Left kidney (tissue), 2 donors: ENCODE measurements around the gene SUPT3H. TPM values are rescaled to one million over a fixed set of nuclear protein-coding genes. Genes with fewer than 3 reads are reported as not detected.

Source experiments
- DNase-seq: peaks from one replicate; pipeline ENCODE4 v3.0.0-alpha.2; 2013
- polyA plus RNA-seq: library from polyadenylated mRNA; unstranded; fragments of 120-200 nt; gene quantifications from one replicate; pipeline ENCODE4 v1.2.1, GENCODE V29; 2013; ENCODE audit not compliant: insufficient read length

Gene SUPT3H
- polyA plus RNA-seq, 1 donor = 23.4 TPM

DNA sequence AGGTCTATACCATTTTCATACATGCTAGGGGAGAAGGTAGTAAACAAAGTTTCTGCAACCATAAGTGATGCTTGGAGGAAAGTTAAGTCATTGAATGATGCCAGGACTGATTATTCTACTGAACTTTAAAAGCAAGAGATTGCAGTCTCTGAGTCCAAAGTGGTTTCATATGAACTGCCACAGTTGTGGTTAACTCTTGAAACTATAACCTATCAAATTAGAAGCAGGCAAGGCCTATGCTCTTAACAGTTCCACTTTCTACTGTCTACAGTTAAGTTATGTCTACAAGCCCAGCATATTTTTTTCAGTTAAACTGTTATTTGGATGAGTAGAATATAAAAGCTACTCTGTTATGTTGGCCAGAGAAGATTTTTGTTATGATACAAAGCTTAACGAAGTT lies 376.1 kb downstream of the SUPT3H start:
- DNase-seq = no peak

DNA sequence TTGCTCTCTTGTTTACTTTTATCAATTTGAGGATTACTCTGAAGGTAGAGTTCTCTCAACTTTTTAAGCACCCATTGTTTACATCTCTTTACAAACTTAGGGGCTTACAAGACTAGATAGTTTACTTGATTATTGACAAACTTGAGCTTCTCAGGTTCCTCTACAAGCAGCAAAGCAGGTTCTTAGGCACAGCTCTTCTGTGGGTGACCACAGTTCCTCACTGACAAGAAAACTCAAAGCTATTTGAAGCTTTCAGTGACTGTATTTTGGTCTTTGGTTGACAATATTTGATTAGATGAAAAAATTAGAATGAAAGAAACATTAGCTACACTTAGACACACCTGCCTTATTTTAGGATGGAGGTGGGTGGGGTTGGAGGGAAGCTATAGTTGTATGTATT lies 376.9 kb downstream of the SUPT3H start:
- no peak for DNase-seq

- no peak for DNase-seq
Measured at GRCh38 chr6:44999066-44999465, 378.7 kb downstream of the SUPT3H start.

DNA sequence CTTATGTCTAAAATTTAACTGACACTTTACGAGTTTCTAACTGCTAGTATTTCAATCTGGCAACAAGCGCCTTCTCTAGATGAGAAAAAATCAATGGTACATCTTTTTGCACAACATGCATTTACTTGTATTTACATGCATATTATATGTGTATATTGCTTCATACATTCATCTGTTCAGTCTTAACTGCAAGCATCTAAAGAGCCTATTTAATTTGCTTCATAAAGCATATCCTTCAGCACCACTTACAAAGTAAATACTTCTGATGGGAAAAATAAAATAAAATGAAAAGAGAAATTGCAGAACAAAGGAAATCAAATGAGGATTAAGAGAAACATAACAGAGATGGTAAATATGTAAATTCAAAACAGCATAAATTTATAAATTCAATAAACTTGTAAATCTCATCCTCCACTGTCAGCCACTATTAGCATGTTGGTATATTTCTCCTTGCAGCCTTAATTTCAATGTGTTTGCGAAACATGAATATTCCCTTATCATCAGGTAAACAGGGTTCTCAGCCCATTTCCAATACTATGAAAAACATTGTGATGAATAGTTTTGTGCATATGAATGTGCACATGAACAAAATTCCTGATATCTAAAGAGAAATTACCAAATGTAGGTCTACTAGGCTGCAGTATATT lies 382.1 kb downstream of the SUPT3H start:
- no peak for DNase-seq

DNA sequence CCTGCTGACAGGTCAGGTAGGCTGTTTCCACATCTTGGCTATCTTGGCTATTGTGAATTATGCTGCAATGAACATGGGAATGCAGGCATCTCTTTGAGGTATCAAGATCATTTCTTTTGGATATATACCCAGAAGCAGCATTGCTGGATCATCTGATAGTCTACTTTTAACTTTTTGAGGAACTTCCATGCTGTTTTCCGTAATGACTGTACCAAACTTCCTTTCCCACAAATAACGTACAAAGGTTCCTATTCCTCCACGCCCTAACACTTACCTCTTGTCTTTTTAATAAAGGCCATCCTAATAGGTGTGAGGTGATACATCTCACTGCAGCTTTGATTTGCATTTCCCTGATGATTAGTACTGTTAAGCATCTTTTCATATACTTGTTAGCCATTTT lies 388.3 kb downstream of the SUPT3H start:
- DNase-seq = no peak

DNA sequence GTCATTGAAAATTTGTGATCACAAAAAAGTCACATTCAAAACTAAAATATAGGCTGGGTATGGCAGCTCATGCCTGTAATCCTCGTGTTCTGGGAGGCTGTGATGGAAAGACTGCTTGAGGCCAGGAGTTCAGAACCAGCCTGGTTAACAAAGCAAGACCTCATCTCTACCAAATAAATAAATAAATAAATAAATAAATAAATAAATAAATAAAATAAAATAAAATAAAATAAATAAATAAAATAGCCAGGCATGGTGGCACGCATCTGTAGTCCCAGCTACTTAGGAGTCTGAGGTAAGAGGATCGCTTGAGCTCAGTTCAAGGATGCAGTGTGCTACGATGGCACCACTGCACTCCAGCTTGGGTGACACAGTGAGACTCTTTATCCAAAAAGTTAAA lies 392.7 kb downstream of the SUPT3H start:
- no peak for DNase-seq

DNA sequence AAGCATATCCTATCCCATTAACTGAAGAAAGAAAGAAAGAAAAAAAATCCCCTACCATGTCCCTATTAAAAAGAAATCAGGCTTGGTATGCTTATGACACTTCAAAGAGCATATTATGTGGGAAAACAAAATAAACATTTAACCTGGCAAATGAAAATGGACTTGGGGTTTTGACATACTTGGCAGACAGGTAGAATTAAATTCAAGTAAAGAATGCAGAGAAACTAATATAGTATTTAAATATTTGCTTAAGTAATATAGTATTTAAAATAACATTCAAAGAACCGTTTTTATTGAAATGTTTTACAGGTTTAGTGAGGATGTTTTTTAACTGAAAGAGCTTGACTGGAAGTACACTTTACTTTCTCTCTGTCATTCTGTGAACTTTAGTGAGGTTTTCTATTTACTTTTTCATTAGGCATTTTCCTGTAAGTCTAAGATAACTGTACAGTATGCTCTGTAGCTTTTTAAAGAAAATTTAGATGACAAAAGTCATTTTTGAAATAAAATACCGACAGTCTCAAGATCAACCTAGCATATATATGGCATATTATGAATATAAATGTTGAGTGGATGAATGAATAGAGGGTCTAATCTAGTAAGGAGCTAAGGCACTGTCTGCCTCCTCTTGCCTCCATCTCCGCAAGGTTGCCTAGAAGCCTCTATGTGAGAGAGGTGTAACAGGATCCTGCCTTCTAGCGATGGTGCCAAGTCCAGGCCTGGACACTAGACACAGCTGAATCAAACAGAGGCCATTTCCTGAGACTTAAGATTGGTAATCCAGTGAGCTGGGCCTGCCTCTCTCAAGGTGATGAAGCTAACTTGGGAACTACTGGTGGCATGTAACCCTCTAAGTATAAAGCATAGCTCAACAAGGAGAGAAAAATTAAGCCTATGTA lies 394.0 kb downstream of the SUPT3H start:
- no peak for DNase-seq

- DNase-seq = no peak
Measured at GRCh38 chr6:44980841-44981240, 396.9 kb downstream of the SUPT3H start.

- DNase-seq = no peak
Measured at GRCh38 chr6:44976677-44977641, 400.8 kb downstream of the SUPT3H start.

- no peak for DNase-seq
Measured at GRCh38 chr6:44974511-44974910, 403.2 kb downstream of the SUPT3H start.

DNA sequence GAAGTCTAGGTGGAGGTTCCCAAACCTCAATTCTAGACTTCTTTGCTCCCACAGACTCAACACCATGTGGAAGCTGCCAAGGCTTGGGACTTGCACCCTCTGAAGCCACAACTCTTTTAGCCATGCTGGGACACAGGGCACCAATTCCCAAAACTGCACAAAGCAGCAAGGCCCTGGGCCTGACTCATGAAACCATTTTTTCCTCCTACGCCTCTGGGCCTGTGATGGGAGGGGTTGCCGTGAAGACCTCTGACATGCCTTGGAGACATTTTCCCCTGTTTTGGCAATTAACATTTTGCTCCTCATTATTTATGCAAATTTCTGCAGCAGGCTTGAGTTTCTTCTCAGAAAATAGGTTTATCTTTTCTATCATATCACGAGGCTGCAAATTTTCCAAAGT lies 405.0 kb downstream of the SUPT3H start:
- no peak for DNase-seq

DNA sequence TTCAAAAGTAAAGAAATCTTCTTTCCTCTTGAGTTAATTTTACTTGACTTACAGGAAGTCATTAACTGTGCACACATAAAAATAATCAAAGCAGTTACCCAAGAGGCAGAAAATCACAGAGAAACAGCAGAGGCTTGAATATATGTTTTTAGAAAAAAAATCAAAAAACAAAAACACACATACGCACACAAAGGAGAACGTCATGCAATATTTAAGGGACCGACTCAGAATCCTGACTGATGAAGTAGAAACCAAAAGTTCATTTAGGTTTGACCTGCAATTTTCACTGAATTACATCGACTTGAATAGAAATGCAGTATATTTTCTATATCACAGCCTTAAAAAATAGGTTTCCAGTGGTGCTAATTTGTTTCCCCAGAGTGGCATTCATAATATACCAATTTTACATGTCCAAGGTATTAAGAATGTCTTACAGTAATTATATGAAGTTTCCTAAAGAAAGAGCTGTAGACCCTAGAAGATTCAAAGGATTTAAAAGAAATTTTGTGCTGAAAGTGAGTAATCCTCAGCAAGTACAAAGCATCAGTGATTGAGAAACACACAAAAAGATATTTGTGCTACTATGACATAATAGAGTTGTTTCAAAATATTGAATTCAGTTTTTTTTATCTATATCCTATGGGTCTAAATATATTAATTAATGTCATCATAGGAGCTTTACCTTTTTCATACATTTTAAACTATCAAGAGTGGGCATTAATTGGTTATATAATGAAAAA lies 408.1 kb downstream of the SUPT3H start:
- no peak for DNase-seq

- no peak for DNase-seq
Measured at GRCh38 chr6:44967481-44967880, 410.3 kb downstream of the SUPT3H start.

GRCh38 chr6:44966449-44967092 lies 411.2 kb downstream of the SUPT3H start:
- DNase-seq = no peak

DNA sequence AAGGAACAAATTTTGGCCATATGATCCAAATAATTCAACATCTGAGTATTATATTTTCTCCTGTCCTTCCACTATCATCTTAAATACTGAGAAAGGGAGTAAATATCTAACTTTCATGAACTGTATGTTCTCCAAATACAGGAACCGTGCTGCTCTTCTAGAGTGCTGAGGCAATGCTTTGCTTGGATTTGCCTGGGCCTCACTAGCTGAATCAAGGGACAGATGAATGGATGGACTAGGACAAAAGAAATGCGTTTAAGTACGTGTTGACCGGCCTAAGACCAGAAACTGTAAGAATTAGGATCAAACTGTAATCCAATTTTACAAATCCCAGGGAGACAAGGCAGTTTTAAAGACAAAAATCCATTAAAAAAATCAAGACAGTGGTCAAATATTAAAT lies 412.0 kb downstream of the SUPT3H start:
- no peak for DNase-seq

- no peak for DNase-seq
Measured at GRCh38 chr6:44960898-44961297, 416.8 kb downstream of the SUPT3H start.

GRCh38 chr6:44959651-44960050 lies 418.1 kb downstream of the SUPT3H start:
- no peak for DNase-seq

- DNase-seq = no peak
Measured at GRCh38 chr6:44957156-44957555, 420.6 kb downstream of the SUPT3H start.

GRCh38 chr6:44956396-44956795 lies 421.3 kb downstream of the SUPT3H start:
- DNase-seq = no peak

- DNase-seq = no peak
Measured at GRCh38 chr6:44955145-44955544, 422.6 kb downstream of the SUPT3H start.

DNA sequence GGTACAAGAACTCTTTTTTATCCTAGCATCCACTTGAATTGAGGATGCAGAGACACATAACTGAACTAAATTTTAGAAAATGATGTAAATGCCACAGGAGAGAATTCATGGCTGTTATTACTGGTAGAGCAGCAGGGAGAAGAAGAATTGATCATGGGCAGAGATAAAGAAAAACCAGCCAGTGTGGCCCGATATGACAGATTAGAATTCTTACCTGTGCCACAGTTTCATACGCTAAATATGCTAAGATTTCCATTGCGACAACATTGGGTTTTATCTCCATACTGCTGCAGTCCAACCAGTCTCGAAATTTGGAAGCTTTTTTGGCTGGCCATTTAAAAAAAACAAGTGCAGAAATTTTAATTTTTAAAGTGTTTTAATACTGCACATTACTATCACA lies 423.5 kb downstream of the SUPT3H start:
- DNase-seq = no peak
